ENCODE results near the gene PALS1.

GRCh38 chr14:67232066-67232465, 9.2 kb upstream of the PALS1 start:
- TF ChIP-seq POLR2A (IDR thresholded peaks at IDR 0.05) (no peak), CTCF (IDR thresholded peaks at IDR 0.05) (no peak)
